NCI-H1092 (cell line): ENCODE measurements around the gene MCEE.

ENCODE experiments used
- DNase-seq: peaks from one replicate; lab custom pipeline; 2025; lab: John Stamatoyannopoulos, UW

The MCEE gene

DNA sequence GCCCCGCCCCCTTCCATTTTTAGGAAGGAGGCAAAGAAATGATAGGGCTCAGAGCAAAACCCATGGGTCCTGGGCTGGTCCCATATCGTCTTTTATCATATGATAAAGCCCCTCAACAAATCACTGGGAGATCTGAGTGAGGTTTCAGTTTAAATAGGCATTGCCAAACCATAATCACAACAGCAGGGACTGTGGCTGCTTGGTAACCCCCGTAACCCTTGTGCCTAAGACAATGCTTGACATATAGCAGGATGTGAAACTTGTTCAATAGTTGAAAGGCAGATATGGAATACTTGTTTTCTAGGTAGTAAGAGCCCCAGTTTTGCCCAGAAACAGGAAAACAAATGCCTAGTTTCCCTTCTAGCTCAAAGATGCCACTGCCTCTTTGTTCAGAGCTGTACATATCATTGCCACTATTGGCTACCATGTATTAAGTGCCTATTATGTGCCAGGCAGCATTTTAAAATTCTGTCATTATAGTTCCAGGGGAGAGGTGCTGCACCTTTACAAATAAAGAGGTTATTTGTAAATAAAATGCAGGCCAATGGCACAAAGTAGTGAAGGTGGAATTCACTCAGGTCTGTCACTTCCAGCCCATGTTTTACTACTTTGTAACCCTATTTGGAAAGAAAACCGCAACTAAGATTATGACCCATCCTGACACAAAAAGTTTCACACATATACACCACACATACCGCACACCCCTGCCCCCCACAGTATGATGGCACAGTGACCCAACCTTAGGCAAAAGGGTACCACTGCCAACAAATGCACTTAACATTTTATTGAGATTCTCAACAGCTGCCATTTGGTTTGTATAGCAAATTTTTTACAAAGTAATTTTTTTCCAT lies 47.4 kb downstream of the MCEE start:
- no peak for DNase-seq

DNA sequence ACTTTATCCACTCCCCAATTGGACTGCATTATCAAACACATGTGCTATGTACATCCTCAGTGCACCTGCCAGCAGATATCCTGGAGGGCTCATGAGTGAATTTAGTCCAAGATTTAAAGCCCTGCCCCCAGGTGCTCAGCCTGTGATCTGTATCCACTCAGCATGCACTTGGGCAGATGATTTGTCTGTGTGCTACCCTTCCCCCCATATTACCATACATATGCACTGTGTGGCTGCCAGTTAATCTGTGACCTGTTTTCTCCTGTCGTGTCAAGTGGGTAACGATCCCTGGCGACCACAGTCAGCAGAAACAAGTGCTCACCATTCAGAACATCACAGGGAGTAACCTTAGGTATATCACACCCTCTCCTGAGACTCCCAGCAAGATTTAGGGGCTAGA lies 51.4 kb downstream of the MCEE start:
- no peak for DNase-seq

GRCh38 chr2:71074893-71075395 lies 55.1 kb downstream of the MCEE start:
- DNase-seq = no peak

DNA sequence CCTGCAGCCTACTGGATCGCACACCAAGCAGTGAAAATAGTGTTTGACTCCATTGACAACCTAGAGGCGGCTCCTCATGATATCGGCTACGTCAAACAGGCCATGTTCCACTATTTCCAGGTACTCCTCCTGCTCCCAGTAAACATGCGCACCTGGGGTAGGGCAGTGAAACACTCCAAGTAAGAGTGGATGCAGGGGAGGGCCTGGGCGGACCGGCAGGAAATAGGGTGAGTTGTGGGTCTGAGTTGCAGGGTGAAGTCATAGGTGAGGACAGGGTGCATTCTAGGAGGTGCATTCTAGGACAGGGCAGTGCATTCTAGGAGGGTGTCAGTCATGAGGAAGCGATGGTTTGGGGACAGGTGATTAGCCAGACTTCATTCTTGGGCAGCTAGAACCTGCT lies 56.6 kb downstream of the MCEE start:
- no peak for DNase-seq

DNA sequence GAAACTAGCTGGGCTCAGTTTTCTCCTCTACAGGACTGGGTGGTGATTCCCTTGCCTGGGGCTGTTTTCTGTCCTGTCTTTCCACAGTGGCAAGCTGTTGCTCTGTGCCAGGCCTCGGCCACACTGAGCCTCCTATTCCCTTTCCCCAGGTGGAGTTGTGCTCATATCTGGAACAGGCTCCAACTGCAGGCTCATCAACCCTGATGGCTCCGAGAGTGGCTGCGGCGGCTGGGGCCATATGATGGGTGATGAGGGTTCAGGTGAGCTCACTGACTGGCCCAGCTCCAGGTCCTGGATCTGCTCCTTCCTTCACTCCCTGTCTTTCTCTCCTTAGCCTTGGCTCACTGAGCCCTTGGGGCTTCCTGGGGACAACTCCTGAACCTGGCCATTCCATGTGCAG lies 57.5 kb downstream of the MCEE start:
- DNase-seq = no peak

GRCh38 chr2:71071681-71072398 lies 58.2 kb downstream of the MCEE start:
- DNase-seq = no peak

DNA sequence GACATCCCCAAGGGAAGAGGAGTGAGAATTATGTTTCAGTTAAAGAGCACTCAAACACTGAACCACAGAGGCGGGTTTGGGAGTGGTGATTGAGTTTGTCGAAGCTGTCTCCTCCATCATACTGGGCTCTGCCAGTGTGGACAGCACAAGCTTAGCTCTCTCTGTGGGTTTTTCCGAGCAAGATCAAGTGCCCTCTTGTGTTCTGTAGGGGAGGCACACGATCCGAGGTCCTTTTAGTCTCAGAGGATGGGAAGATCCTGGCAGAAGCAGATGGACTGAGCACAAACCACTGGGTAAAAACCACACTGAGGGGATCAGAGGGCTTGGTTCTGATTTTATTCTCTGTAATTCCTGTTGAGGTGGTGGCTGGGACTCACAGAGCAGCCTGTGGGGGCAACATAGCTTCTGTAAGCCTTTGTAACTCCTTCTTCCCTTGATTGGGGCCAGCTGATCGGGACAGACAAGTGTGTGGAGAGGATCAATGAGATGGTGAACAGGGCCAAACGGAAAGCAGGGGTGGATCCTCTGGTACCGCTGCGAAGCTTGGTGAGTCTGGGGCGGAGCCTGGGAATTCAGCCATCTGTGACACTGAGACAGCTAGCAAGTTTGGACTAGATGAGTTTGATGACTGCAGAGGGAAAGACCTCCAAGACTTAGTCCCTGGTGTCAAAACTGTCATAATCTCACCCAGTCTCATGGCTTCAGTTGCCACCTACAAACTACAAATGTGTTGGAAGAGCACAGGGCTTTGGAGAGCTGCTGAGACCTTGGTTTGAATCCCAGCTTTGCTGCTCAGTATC lies 59.5 kb downstream of the MCEE start:
- DNase-seq = no peak

GRCh38 chr2:71069376-71069775 lies 60.7 kb downstream of the MCEE start:
- DNase-seq = no peak

GRCh38 chr2:71068218-71069035 lies 61.6 kb downstream of the MCEE start, which contains the start of gene NAGK:
Gene NAGK (plus strand): TSS chr2:71068648. CDS start chr2:71068684, 36 bp downstream.
- peak; percentile 83 for DNase-seq

DNA sequence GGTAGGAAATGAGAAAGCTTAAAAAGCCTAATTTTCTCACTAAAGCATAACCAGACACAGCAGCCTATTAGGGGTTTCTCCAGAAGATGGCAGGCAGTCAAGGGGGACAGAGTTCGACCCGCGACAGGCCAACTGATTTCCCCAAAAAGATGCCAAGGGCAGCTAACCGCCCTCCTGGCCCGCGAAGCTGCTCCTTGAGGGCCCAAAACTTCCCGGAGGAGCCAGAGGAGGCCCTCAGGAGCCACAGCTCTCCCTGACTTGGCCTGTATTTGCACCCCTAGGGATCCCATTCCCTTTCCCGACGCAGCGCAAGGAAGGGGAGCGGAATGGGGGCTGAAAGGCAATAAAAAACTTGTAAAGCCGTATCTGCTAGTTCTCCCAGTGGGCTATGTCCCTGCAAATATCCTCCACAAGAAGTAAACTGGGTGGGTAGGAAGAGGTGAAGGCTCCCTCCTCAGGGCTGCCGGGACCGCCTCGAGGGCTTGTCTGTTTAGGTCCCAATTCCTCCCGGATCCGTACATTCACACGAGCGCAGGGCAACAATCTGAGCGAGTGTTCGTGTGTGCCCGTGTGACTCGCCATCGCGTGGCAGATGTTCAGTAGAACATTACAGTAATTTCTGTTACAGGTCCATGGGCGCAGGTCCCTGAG lies 62.3 kb downstream of the MCEE start:
- DNase-seq = no peak

- no peak for DNase-seq
Measured at GRCh38 chr2:71066856-71067255, 63.2 kb downstream of the MCEE start.

DNA sequence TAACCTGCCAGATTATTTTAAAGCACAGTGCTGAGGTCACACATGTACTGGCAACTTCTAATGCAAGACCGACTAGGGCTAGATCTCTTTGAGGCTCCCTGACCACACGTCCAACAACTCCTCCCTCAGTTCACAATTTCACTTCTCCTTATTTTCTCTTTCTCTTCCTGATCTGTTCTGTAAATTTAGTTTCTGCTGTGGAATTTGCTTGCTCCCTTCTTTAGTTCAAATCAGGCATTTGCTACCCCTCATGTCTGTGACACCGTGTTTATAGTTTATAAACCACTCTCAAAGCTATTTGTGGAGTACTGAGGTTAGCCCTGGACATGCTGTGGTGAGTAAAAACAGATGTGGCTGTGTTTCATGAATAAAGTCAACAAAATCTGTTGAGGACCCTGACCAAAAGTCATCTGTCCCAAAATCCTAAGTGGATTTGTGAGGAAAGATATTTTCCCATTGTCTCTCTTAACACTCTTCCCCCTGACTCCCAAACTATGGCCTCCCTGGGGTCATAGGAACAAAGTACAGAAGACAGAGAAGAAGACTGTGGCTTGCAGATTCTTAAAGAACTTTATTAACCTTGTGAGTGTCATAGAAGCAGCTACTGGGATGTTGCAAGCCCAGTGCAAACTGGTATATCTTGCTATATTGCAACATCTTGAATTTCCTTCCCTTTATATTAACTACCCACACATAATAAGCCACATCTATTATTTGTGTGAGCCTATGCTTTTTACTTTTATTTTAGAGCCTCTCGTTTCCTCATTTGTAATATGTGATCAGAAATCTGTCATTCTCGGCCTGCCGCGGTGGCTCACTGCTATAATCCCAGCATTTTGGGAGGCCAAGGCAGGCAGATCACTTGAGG lies 65.0 kb downstream of the MCEE start:
- no peak for DNase-seq

- DNase-seq = no peak
Measured at GRCh38 chr2:71064110-71064611, 65.9 kb downstream of the MCEE start.

GRCh38 chr2:71063216-71063615 lies 66.8 kb downstream of the MCEE start:
- no peak for DNase-seq

- no peak for DNase-seq
Measured at GRCh38 chr2:71060871-71061270, 69.2 kb downstream of the MCEE start.

DNA sequence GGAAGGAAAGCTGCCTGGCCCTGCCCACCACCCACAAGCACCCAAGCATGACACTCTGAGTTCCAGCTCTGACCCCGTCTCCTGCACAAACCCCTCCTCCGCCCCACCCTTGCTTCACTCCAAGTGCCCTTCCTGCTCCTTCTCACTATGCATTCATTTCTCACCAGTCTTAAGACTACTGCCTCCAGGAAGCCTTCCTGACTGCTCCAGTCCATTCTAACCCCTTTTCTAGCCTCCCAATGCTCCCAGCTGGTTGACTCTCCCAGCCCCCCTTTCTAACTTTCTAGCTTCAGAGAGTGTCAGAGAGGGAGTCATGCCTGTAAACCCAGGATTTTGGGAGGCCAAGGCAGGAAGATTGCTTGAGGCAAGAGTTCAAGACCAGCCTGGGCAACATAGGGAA lies 69.8 kb downstream of the MCEE start:
- no peak for DNase-seq
